ENCODE measurements around the gene FBLN1.
"Not testable (repeated sequence)": the region's sequence is repeated elsewhere in the genome, so short reads cannot be mapped to it uniquely, and the experiment has no call there.

FBLN1 gene

GRCh38 chr22:45477366-45478107 is 25.1 kb upstream of the FBLN1 start:
- no peak for DNase-seq

- DNase-seq, result no peak
Observed at GRCh38 chr22:45478108-45478771, 24.4 kb upstream of the FBLN1 start.

GRCh38 chr22:45480717-45481116 is 22.0 kb upstream of the FBLN1 start:
- no peak for DNase-seq

- no peak for DNase-seq
Observed at GRCh38 chr22:45481661-45482060, 21.0 kb upstream of the FBLN1 start.

GRCh38 chr22:45482169-45482568 is 20.5 kb upstream of the FBLN1 start:
- no peak for DNase-seq

GRCh38 chr22:45483319-45483718 is 19.4 kb upstream of the FBLN1 start:
- DNase-seq, result no peak

- DNase-seq, result no peak
Observed at GRCh38 chr22:45483918-45484499, 18.7 kb upstream of the FBLN1 start.

- no peak for DNase-seq
Observed at GRCh38 chr22:45484742-45485141, 17.9 kb upstream of the FBLN1 start.

- DNase-seq, result no peak
Observed at GRCh38 chr22:45485261-45485660, 17.4 kb upstream of the FBLN1 start.

GRCh38 chr22:45488764-45489370 is 13.8 kb upstream of the FBLN1 start:
- no peak for DNase-seq

GRCh38 chr22:45490836-45491235 is 11.8 kb upstream of the FBLN1 start:
- no peak for DNase-seq

- DNase-seq, result no peak
Observed at GRCh38 chr22:45491841-45492240, 10.8 kb upstream of the FBLN1 start.

GRCh38 chr22:45493286-45493771 is 9.4 kb upstream of the FBLN1 start:
- DNase-seq, result no peak

GRCh38 chr22:45494306-45494705 is 8.4 kb upstream of the FBLN1 start:
- DNase-seq, result not testable (repeated sequence)

- not testable (repeated sequence) for DNase-seq
Observed at GRCh38 chr22:45495616-45496015, 7.1 kb upstream of the FBLN1 start.

- DNase-seq, result no peak
Observed at GRCh38 chr22:45496451-45496941, 6.2 kb upstream of the FBLN1 start.

- no peak for DNase-seq
Observed at GRCh38 chr22:45497351-45498145, 5.1 kb upstream of the FBLN1 start.

GRCh38 chr22:45499746-45500145 is 2.9 kb upstream of the FBLN1 start:
- DNase-seq, result no peak

- no peak for DNase-seq
Observed at GRCh38 chr22:45503050-45503815, 550 bp downstream of the FBLN1 start.

- no peak for DNase-seq
Observed at GRCh38 chr22:45503816-45504372, 1.2 kb downstream of the FBLN1 start.
